DMS53 (cell line): ENCODE measurements around the gene EMC8.

ENCODE experiments used
- DNase-seq: peaks from one replicate; lab custom pipeline; 2025; lab: John Stamatoyannopoulos, UW

The EMC8 gene

DNA sequence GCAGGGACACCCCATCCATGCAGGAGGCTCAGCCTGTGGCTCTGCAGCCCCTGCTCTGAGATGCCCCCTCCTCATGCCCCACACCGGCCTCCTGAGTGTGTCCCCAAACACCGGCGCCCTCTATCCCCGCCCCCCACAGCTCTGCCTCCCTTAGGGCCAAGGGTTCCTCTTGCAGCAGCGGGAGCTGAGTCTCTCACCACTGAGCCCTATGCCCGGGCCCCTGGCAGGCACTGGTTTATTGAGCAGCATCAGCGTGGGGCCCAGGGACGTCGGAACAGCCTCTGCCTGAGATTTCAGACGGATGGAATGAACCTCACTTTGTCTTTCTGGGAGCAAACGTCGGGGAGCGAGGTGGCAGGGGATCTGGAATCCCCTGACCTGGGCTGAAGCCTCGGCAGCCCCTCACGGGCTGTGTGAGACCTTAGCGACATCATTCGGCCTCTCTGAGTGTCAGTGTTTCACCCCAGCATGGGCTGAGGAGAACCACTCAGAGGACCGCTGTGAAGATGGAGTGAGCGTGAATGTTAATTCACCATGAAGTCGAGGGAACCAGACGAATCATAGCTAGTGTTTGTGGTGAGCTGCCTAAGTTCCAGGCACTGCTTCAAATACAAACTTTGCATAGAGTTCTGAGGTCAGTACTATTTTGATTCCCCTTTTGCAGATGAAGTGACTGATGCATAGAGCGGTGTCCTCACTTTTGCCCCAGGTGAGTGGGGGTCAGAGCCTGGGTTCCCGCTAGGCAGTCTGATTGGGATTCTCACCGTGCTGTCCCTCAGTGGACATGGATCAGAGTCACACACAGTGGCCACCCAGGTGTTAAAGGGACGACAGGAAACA, 43.2 kb downstream of the EMC8 start:
- no peak for DNase-seq

DNA sequence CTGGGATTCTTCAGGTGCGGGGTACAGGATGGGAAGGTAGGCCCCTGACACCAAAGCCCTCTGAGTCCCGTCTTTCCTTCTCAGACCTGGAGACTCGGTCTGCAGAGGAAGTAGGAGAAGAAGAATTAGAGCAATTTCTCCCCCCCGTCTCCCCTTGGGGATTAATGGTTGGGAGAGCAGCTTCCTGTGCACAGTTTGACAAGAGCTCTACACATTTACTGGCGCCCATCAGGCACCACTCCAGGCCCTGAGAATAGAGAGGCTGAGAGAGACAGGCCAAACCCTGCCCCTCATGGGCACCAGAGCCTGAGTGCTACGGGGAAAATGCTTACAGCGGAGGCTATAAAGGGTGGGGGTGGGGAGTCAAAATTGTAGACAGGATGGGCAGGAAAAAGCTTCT, 44.9 kb downstream of the EMC8 start:
- DNase-seq, result no peak

DNA sequence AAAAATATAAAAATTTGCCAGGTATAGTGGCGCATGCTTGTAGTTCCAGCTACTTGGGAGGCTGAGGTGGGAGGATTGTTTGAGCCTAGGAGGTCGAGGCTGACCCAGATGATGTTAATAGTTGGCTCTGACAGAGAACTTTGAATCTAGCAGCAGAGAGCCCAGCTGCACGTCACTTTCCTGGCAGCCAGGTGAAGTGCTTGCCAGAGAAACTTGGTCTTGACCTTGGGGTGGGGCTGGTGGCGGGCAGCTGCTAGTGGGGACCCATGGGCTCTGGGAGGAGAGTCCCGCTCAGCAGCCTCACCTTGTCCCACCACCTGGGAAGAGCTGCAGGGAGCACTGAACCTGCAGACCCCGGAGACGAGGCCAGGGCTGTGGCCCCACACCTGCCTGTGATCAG, 45.4 kb downstream of the EMC8 start:
- no peak for DNase-seq

DNA sequence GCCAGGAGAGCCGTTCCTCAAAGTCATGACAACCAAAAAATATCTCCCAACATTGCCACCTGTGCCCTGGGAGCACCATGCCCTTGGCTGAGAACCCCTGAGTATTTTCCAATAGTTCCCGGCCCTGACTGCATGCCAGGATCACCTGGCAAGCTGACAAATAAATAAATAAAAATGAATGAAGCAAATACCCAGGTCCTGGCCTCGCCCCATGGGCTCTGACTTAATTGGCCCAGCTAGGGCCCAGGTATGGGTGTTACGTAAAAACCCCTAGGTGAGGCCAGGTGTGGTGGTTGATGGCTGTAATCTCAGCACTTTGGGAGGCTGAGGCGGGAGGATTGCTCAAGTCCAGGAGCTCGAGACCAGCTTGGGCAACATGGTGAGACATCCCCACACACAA, 45.8 kb downstream of the EMC8 start:
- DNase-seq, result no peak

DNA sequence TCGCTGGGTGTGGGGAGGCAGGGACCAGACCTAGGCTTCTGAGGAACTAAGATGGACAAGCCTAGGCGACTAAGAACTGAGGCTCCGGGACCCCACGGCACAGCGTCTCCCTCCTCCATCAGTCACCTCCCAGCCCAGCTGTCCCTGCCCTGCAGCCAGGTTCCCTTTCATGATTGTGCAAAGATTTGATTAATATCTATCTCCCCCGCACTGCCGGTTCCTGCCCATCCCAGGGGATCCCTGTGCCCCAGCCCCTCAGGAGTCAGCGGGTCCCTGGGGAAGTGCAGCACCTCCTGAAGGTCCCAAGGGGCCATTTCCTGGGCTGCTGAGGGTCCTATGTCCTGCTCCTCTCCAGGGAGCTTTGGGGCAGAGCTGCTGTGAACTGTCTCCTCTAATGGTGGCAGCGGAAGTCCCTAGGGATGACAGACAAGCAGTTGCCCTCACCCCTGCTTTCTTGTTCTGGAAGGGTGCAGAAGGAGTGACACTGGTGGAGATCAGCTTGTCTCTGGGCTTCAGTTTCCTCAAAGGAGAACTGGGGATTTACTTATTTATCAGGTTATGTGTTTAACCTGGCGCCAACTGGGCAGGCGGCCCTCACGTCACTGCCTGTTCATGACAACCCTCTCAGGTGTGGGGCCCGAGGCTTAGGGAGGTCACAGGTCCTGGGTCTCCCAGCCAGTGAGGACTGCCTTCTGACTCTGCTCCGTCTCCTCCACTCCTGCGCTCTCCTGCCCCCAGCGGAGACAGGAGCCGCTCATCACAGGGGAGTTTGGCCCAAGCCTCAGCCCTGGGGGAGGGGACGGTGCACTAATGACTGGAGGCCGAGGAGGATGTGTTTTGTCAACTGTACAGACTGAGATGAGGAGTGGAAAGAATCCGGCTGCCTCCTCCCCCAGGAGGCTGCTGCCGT, 46.6 kb downstream of the EMC8 start:
- DNase-seq, result peak; percentile 19

DNA sequence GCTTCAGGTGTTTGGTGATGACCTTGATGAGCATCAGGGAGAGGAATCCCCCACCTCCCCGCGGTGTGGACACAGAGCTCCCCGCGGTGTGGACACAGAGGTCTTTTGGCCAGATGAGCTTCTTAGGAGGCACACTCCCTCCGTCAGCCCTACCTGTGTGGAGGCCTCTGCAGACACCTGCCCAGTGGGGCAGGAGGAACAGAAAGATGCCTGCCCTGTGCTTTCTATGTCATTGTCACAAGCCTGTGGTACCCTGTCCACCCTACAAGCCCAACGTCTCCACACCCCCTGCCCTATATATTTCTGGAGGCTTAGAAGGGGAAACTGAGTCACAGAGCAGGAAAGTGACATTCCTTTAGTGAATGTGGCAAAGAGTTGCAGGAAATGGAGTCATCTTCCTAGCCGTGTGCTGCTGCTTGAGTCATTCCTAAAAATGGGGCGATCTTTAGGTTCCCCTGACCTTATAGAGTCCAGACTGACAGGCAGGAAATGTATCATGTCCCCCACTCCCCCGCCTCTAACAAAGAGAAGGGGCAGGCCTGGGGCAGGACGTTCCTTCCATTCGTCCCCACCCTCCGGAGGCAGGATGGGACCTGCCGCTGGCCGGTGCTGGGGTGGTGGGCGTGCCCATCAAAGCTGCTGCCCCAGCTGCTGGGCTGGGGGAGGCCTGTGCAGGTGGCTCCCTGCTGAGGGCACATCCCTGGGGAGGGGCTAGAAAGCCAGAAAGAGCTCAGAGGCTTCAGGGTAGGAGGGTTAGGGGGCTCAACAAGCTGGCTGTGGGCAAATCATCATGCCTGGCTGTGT, 47.4 kb downstream of the EMC8 start:
- DNase-seq, result peak; percentile 27

DNA sequence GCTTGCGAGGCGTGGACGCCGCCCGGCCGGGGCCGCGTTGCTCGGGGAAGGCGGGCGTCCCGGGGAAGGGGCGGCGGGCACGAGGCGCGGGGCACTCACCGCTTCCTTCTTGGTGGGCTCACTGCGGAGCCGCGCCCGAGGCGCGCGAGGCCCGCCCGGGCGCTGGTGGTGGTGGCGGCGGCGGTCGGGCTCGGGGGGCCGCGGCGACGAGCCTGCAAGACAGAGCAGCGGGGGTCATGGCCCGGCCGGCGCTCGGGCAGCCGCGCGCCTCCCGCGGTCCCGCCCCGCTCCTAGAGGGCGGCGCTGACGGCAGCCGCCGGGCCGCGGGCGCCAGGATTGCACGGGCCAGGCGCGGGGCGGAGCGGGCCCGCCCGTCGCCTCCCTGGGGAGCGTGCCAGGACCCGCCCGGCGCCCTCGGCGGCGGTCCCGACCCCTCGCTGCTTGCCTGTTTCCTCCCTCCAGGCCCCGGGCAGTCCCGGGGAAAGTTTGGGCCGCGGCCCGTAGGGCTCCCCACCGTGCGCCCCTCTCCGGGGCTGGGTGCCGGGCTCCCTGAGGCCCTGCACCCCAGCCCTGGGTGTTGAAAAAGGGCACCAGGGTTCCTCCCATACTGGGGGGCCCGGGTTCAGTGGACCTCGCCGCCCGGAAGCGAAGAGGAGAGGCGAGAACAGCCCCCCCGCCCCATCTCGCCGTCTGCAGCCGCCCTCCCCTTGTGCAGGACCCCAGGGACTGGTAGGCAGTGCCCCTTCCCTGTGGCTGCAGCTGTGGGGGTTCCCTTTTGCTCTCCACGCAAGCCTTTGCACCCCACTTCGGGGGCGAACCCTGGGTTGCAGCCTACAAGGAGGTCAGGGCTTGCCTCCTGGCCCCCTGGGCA, 48.3 kb downstream of the EMC8 start, which contains the start of gene C16orf74:
C16orf74 (minus strand) TSS at position 270 of the 871 bp plus-strand sequence. CDS start 15,879 bp downstream, outside the sequence.
- peak; percentile 74 for DNase-seq

DNA sequence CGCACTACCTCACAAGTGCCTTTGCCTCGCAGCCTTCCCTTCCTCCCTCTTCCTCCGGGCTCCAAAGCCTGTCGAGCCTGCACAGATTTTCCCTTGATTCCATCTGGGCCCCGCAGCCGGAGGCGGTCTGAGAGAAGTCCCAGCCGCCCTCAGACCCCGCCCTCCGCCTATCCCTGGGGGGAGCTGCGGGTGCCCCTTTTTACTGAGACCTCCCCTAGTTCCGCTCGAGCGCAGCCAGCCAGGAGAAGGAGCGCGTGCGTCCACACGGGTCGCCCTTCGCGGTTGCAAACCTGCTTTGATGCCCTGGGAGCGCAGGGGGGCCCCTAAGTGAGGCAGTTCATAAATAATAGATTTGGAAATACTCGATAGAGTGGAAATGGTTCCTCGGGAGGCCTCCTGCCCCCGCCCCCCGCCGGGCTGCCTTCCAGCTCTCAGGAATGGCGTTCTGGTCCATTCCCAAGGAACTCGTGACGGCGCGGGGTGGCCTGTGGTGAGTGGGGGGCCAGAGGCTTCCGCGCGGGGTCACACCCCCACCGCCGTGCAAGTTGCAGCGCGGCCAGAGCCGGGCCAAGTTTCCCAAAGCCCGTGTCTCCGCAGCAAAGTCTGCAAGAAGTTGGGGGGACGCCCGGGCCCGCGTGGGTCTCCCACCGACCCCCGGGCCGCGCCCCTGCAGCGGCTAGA, 49.1 kb downstream of the EMC8 start:
- peak; percentile 30 for DNase-seq

DNA sequence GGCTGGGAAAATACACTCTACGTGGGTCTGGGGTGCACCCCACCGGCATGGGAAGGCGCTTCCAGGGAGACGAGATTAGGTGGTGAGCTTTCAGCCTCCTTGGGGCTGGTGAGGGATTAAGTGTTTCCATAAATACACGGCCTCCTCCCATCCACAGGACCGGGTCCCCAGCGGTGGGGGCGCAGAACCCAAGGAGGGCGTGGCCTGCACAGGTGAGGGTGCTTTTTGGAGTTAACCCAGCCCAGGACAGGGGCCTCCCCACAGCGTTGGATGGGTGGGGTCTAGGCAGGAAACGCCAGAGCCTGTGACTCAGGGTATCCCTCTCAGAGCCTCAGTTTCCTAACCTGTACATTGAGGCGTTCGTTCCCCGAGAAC, 49.6 kb downstream of the EMC8 start:
- DNase-seq, result no peak

DNA sequence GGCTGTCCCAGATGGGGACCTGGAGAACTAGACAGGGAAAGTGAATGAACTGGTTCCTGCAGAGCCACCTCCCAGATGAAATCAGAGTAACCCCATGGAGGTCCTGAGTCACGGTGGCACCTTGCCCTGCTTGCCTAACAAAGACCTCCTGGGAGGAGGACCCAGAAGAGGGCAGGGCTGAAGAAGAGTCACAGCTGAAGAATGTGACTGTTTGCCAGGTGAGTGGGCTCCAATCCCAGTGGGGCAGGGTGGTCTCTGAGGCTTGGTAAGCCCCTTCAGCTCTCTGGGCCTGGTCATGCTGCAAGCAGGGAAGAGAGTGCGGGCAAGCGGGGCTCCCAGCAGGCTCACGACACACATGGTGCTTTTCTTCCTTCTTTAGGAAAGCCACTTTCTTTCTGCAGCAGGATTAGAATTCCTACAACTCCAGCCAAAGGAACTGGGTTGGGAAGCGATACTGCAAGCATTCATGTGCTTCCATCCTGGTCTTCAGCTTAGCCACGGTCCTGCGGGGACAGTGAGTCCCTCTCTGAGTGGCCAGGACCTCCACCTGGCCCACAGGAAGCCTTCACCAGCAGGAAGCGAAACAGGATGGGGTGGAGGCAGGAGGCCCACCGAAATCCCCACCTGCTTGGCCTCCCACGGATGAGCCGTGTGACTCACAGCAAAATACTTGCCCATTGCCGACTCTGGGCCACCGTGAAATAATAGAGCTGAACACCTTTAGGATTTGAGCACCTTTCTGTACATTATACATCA, 52.7 kb downstream of the EMC8 start:
- no peak for DNase-seq

DNA sequence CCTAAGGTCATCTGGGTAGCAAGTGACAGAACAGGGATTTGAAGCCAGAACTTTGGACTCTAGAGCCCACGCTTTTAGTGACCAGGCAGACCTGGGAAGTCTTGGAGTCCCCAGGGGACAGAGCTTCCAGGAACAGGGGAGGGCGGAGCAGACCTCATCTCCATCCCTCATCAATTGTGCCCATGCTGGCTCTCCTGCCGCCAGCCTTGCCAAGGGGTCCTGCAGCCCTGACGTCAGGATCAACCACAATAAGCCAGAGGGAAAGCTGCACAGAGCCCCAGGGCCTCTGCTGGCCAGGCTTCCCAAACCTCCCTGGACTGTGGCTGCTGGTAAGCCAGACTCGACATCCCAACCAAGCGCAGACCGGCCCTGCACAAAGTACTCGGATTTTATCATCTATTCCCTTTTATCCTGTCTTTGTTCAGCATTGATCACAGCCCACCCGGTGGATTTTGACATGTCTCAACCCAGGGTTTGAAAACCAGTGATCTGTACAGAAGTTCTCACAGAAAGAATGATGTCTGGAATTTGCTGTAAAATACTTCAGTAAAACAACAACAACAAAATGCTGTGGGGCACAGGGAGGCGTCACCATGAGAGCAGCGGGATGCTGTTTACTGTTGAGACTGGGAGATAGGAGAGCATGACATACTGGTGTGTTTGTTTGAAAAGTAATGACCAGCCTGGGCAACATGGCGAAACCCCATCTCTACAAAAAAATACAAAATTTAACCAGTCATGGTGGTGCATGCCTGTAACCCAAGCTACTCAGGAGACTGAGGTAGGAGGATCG, 60.2 kb downstream of the EMC8 start:
- no peak for DNase-seq

DNA sequence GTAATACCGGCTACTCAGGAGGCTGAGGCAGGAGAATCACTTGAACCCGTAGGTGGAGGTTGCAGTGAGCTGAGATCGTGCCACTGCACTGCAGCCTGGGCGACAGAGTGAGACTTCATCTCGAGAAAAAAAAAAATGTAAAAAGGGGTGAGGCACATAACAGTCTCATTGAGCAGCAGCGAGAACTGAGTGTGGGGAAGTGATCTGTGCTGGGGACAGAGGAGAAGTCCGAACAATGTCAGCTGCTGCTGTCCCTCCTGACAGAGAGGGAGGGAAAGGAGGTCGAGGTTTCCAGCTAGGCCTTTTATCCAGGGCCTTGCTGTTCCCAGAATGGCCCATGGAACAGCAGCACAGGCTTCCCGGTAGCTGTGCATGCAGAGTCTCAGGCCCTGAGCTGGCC, 62.4 kb downstream of the EMC8 start:
- DNase-seq, result no peak

DNA sequence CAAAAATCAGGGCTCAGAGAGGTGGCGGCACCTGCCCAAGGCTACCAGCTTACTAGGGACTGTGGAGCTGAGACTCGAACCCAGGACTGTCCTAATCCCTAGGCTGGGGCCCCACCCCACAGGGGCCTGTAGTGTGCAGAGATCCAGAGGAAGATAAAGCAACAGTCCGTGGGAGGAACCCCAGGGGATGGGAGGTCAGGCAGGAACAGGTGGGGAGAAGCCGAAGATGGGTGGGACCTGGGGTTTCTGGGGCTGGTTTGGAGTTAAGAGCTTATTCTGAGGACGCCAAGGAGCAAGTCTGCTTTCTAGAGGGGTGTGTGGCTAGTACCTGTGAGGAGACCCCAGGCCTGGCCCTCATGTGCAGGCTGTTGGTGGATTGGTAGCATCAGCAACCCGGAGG, 63.4 kb downstream of the EMC8 start:
- DNase-seq, result no peak

DNA sequence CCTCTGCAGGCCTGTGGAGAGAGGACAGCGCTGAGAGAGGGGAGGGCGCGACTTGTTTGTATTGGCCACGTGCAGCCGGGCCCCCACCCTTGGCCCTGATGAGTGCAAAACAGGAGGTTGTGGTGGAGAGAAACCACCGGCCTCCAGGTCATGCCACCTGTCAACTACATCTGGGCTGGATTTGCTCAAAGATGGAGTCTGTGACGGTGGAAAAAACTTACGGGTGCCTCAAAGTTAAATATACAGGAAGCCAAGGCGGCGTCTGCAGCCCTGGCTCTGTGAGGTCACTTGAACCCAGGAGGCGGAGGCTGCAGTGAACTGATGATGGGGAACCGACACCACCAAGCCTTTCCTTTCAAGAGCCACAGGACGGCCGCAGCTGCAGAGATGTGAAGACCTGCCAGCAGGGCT, 64.1 kb downstream of the EMC8 start:
- DNase-seq, result no peak

DNA sequence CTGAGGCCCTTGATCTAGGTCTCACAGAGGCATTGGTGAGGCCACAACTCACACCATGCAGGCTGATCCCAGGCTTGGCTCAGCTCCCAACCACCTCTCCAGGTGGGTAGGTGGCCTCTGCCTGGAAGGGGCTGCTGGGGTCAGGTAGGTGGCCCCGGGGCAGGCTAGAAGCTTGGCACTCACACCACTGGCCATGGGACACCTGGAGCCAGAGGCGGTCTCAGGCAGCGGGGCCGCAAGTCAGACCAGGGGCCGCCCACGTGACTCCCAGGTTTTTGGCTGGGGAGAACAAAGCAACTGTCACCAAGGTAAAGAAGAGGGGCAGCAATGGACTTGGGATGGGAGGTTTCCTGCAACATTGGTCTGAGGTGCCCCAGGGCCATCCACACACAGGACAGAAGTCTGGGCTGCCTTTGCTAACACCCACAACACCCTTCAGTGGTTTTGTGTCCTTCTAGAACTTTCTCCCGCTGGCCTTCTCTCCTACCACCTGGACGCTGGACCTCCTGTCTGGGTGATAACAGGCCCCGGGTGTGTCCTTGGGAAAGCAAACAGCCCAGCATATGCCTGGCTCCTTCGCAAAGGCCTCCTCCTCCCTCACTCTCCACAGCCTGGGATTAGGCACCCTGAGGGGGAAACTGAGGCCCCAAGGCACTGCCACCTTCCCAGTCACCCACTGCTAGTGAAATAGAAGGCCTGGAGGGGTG, 64.9 kb downstream of the EMC8 start:
- DNase-seq, result no peak

DNA sequence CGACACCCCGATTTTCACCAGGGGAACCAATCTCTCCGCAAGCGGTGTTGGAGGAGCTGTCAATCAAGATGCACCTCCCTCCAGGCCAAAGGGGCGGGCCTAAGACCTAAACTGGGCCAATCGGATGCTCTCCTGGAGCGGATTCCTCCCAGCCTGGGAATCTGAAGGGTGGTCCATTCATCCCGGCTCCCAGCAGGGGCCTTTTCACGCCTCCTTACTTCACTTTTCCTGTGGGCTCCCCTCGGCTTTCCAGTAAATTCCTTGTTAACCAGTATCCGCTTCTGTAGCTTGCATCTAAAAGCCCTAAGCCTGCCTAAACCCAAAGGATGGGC, 65.5 kb downstream of the EMC8 start:
- no peak for DNase-seq

DNA sequence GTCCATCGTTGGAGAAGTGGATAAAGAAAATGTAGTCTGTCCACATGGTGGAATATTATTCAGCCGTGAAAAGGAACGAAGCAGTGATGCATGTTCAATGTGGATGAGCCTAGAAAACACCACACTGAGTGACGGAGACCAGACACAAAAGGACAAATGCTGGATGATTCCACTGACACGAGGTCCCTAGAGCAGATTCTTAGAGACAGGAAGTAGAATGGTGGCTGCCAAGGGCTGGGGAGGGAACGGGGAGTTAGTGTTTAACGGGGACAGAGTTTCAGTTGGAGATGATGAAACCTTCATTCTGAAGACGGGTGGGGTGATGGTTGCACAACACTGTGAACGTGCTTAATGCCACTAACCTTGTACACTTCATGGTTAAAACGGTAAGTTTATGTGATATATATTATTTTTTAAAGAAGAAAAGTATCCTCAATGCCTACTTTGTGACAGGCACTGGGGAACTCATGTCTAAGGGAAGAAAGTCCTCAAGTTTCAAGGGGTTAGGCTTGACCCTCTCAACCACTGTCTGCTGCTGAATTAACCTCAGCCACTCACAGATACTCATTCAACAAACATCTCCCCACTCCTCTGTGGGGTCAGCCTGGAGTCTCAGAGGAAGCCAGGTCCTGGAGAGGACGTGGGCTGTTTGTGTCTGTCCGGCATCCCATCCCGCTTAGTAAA, 66.0 kb downstream of the EMC8 start:
- DNase-seq, result no peak

DNA sequence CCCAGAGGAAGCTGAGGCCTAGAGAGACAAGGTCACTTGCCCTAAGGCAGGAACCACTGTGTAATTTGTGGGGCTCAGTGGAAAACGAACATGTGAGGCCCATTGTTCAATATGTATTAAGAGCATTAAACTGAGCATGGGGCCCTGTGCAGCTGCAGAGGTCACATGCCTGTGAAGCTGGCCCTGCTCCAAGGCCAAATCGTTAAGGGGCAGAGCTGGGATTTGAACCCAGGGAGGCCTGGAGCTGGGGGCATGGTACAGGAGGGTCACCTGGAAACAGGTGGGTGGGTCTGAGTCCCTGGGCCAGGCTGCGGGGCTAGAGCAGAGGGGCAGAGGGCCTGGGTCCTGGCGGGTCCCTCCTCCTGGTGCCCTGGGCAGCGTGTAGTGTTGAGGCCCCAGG, 68.2 kb downstream of the EMC8 start:
- no peak for DNase-seq
